NCI-H226 (cell line): ENCODE results near the gene PAPLN.
A peak's percentile ranks its signal among the peaks of the same experiment; 100 is the strongest.

Experiments
- DNase-seq: peaks from one replicate; pipeline ENCODE4 v3.0.0-alpha.2; 2015

PAPLN gene

DNA sequence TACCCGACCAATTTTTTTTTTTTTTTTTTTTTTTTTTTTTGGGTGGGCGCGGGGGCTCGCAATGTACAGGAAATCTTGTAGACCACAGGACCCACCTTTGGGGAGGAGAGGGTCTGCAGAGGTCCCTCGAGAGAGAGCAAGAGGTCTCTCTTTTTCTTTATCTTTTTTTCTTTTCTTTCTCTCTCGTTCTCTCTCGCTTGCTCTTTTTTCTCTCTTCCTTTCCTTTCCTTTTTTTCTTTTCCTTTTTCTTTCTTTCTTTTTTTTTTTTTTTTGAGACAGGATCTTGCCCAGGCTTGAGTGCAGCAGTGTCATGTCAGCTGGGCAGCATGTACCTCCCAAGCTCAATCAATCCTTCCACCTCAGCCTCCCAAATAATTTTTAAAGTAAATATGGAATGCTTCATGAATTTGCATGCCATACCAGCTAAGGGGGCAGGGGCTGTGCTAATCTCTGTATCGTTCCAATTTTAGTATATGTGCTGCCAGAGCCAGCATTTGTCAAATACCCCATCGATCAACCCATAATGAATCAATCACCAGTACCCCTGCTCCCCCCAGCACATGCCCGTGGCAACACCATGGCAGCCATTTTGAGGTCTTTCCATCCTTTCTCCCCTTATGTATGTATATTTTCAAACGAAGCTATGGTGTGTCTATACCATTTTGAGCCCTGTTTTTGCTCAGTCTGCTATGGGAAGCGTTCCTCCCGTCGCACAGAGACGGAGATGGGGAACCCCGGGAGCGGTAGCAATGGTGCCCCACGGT is 9.3 kb downstream of the PAPLN start:
- DNase-seq, result no peak

DNA sequence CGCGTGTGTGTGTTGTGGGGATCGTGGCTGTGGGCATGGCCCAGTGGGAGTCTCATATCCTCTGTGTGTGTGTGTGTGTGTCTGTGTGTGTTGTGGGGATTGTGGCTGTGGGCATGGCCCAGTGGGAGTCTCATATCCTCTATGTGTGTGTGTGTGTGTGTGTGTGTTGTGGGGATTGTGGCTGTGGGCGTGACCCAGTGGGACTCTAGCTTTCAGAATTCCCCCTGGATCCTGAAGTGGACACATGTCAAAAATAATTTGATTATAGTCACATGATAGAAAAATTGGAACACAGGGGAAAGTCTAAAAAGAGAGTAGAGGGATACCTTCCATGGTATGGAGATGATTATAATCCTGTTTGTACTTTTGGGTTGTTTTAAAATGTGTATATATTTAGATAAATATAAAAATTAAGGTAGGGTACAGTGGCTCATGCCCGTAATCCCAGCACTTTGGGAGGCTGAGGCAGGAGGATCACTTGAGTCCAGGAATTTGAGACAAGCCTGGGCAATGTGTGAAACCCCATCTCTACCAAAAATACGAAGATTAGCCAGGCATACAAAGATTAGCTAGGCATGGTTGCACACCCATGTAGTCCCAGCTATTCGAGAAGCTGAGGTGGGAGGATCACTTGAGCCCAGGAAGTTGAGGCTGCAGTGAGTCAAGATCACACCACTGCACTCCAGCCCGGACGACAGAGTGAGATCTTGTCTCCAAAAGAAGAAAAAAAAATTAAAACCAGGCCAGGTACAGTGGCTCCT is 11.0 kb downstream of the PAPLN start:
- peak; percentile 69 for DNase-seq

DNA sequence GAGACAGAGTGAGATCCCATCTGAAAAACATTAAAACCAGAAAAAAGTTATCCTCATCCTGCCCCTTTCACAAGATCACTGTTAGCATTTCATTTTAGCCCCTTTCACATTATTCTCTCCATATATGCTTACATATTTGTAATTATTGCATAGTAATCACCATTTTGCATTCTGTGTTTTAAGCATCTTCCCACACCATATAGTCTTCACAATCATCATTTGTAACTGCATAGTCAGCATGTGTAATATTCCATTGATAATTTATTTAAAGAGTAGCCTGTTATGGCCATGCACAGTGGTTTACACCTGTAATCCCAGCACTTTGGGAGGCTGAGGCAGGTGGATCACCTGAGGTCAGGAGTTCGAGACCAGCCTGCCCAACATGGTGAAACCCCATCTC is 11.8 kb downstream of the PAPLN start:
- no peak for DNase-seq

DNA sequence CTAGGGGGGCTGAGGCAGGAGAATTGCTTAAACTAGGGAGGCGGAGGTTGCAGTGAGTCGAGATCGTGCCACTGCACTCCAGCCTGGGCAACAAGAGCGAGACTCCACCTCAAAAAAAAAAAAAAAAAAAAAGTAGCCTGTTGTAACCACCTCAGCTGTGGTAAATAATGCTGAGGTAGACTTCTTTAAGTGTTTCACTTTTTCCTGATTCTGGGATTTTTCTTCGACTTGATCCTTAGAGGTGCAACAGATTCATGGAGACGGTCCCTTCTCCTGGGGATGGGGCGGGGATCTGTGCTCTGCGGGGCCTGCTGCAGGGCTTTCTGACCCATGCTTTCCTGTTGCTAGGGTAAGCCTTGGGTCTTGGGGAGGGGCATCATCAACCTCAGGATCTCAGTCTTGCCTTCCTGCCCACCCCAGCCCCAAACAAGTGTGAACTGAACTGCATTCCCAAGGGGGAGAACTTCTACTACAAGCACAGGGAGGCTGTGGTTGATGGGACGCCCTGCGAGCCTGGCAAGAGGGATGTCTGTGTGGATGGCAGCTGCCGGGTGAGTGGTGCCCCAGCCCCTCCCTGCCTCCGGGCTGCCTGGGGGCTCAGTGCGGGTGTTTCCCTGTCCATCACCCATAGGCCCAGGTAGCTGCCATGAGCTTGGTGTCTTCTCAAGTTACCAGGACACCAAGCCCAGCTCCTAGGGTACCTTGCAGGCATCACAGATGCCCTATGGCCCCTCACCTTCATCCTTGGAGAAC is 12.4 kb downstream of the PAPLN start:
- no peak for DNase-seq

DNA sequence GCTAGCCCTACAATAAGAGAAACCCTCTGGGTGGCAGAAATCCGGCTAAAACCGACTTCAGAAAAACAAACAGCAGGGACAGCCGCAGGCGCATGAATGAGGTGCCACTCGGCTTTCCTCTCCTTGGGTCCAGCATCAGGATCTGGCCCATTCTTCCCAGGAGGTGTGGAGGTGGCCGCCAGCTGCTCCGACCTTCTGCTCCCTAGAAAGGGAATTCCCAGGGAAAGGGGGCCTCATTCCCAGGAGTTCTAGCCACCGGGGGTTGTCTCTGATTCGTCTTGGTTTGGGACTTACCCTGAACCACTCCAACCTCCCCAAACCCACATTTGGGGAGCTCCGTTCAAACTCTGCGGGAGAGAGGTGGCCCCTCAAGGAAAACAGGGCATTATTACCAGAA is 13.0 kb downstream of the PAPLN start:
- DNase-seq, result no peak

DNA sequence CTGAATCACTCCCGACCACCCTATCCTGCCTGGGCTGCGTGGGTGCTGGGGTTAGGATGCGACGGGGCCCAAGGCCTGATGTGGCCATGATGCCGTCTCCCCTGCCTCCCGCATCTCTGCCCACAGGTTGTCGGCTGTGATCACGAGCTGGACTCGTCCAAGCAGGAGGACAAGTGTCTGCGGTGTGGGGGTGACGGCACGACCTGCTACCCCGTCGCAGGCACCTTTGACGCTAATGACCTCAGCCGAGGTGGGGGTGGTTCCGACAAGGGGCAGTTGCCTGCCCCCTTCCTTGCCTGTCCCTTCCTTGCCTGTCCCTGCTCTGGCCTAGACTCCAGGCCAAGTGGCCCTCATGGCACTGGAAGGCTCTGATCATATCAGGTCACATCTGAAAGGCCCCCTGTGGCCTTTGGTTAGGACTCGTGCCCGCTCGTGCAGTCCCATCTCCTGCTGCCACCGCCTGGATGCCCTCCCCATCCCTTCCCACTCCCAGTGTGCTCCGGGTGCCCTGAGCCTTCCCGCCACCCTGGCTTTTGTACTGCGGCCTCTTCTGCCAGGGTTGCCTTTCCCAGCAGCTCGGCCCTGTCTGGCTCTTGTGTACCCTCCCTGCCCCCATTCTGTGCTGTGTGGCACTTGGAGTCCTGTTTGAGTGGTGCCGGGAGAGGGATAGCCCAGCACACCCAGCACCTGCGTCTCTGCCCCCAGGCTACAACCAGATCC is 13.6 kb downstream of the PAPLN start:
- DNase-seq, result no peak

DNA sequence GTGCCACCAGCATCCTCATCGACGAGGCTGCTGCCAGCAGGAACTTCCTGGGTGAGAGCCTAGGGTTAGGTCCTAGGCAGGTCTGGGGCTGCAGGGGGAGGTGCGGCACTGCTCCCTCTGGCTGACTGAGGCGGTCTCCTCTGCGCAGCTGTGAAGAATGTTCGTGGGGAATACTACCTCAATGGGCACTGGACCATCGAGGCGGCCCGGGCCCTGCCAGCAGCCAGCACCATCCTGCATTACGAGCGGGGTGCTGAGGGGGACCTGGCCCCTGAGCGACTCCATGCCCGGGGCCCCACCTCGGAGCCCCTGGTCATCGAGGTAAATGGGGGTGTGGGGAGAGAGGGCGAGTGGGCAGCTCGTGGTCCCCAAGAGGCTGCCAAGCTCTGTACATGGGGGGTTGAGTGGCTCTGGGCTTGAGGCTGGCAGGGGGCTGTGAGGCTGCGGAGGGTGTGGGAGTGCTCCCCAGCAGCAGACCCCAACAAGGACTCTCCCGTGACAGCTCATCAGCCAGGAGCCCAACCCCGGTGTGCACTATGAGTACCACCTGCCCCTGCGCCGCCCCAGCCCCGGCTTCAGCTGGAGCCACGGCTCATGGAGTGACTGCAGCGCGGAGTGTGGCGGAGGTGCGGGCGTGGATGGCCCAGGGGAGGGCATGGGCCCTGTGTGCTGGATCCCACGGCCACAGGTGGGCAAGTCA is 14.4 kb downstream of the PAPLN start:
- DNase-seq, result no peak

DNA sequence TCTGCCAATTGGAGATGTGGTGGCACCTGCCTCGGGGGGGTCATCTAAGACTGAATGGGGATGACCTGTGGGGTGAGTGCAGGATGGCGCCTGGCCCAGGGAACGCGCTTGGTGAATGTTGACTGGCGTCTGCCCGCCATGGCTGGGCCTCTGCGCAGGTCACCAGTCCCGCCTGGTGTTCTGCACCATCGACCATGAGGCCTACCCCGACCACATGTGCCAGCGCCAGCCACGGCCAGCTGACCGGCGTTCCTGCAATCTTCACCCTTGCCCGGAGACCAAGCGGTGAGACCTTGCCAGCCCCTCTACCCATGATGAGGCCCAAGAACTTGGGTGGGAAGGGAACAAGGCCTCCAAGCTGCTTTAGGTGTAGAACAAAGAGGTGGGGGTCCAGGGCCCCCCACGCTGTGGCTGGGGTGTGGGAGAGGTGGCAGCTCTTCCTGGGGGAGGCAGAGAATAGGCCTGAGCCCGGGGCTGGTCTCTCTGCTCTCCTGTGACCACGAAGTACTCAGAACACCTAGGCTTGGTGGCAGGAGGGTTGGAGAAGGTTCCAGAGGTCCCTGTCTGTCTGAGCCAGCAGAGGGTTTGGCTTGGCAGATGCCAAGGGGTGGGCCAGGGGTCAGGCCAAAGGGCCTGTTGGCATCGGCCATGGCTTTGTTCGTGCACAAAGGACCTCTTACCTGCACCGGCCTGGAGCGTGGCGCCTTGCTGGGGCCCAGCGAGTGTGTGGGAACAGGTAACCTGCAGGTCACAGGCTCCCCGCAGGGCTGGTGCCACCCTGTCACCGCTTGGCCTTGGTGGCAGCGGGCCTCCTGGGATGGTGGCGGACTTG is 15.4 kb downstream of the PAPLN start:
- no peak for DNase-seq

DNA sequence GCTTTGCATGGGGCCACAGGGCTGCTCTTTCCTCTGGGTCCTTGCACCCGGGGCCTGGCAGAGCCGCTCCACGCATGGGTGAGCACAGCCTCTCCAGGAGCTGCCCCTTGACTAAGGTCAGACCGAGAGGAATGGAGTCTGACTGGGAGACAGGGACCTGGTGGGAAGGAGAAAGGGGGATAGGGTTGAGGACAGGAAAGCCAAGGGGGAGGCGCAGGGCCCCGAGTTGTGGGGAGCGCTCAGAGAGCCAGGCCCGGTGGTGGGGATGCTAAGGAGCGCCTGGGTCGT is 16.0 kb downstream of the PAPLN start:
- DNase-seq, result no peak

DNA sequence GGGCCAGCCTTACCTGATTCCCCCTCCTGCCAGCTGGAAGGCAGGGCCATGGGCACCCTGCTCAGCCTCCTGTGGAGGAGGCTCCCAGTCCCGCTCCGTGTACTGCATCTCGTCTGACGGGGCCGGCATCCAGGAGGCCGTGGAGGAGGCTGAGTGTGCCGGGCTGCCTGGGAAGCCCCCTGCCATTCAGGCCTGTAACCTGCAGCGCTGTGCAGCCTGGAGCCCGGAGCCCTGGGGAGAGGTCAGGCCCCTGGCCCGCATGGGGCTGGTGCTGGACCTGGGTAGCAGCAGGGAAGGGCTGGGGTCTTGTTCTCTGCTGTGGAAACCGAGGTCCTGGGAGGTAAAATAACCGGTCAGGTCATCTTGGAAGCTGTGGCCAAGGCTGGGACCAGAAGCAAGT is 16.4 kb downstream of the PAPLN start:
- DNase-seq, result no peak

DNA sequence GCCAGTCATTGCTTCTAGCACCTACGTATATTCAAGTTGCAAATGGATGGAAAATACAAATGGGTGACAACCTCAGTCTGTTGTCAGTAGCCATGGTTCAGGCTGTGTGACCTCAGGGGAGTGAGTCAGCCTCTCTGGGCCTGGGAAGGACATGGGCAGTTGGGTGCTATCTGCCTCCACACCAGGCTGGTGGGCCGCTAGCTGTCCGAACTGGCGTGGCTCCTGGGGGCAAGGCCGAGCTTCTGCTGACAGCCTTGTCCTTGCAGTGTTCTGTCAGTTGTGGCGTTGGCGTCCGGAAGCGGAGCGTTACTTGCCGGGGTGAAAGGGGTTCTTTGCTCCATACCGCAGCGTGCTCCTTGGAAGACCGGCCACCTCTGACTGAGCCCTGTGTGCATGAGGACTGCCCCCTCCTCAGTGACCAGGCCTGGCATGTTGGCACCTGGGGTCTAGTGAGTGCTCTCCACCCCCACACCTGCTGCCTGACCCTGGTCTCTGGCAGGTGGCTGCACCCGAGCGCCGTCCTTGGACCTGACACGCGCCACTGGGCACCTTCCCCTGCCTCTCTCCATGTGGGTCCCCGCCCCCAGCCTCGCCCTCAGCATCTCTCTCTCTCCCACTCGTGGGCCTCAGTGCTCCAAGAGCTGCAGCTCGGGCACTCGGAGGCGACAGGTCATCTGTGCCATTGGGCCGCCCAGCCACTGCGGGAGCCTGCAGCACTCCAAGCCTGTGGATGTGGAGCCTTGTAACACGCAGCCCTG is 17.1 kb downstream of the PAPLN start:
- no peak for DNase-seq

DNA sequence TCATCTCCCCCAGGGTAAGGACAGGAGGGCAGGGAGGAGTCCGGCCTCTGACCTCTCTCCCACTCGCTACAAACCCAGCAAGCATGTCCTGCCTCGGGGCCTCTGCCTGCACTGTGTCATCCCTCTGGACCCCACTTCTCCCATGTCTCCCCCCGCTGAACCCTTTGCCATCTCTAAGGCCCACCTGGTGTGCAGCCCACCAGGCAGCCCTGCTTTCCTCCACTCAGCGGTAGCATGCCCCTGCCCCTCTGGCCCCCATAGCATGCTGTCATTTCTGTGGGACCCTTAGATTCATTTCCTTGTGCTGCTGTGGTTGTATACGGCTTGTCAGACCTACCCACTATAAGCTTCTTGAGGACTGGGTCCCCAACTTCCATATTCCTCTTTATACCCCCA is 17.7 kb downstream of the PAPLN start:
- no peak for DNase-seq

DNA sequence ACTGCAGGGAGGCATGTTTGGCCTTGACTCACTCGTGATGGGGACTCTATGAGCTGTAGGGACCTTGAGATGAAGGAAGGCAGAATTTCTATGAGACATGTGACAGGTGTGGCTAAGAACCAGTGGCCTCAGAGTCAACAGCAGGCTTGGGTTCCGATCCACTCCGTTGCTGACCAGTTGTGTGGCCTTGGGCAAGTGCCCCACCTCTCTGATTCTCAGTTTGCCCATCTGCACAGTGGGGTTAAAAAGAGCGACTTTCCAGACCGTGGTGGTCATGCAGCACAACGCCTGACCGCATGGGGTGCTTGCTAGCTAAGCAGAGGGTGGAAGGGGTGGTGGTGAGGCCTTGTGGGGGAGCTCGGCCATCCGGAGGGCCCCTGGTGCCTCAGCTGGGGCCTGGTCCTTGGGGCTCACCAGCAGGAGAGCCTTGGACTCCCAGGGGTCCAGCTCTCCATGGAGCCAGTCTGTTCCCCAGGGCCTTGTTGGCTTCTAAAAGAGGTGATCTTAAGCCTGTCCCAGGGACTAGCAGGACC is 18.5 kb downstream of the PAPLN start:
- no peak for DNase-seq

DNA sequence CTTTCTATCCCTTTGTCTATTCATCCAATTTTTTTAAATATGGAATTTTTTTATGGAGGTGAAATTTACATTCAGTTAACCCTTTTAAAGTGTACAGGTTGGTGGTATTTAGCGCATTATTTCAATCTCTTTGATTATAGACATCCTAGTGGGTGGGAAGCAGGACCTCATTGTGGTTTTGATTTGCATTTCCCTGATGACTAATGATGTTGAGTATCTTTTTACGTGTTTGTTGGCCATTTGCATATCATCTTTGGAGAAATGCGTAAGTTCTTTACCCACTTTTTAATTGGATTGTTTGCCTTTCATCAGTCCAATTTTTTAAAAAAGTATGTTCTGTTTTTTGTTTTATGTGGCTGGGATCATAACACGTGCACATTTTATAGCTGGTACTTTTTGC is 20.8 kb downstream of the PAPLN start:
- no peak for DNase-seq

DNA sequence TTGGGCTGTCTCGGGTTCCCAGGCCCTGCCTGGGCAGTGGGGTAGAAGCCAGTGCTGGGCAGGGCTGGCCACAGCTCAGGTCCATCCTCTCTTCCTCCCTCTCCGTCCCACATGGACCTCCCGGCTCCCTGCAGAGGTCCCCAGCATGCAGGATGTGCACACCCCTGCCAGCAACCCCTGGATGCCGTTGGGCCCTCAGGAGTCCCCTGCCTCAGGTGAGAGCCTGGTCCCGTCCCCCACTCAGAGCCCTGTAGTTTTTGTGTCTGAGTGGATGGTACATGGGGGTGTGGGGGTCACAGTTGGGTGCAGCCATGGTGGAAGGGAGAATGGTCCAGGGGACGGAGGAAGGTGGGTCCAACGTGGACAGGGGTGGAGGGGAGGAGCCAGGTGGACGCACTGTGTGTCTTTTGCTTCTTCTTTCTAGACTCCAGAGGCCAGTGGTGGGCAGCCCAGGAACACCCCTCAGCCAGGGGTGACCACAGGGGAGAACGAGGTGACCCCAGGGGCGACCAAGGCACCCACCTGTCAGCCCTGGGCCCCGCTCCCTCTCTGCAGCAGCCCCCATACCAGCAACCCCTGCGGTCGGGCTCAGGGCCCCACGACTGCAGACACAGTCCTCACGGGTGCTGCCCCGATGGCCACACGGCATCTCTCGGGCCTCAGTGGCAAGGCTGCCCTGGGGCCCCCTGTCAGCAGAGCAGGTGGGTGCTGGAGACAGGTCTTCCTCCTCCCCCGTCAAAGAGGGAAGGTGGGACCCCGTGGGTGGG is 21.7 kb downstream of the PAPLN start:
- no peak for DNase-seq

DNA sequence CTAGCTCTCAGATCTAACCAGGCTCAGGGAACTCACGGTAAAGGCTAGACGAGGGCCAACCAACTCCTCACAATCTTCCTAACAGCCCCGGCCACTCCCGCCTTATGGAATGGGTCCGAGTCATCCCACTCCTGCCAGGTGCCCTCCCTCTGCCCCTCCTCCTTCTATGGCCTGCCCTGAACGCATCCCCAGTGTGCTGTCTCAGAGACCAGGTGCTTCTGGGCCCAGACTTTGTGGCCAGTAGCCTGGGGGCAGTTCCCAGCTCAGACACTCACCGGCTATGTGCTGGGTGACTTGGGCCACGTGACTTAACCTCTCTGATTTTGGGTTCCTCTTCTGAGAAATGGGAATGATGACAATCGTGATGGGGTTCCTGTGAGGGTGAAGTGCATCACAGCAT is 22.5 kb downstream of the PAPLN start:
- DNase-seq, result no peak

DNA sequence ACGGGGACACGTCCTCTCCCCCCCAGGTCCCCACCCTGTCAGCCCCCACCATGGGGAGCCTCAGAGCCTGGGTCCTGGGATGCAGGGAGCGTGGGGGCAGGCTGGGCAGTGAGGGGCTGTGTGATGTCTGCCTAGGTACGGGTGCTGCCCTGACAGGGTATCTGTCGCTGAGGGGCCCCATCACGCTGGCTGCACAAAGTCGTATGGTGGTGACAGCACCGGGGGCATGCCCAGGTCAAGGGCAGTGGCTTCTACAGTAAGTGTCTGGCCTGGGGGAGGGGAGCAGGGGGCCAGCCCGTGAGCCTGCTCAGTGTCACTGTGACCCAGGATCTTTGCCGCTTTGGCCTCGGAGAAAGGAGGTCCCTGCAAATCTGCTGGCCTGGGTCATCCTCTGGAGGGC is 23.3 kb downstream of the PAPLN start:
- DNase-seq, result no peak

DNA sequence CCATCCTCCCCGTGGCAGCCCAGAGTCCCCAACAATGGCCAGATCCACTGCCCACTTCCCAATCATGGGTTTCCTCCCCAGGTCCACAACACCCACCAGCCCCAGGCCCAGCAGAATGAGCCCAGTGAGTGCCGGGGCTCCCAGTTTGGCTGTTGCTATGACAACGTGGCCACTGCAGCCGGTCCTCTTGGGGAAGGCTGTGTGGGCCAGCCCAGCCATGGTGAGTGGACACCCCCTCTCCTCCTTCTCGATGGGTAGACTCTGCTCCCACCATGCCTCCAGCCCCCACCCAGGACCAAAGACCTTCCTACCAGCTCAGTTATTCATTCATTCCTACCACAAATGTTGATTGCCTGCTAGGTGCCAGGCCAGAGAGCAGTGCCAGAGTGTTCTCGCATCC is 23.8 kb downstream of the PAPLN start:
- DNase-seq, result no peak

DNA sequence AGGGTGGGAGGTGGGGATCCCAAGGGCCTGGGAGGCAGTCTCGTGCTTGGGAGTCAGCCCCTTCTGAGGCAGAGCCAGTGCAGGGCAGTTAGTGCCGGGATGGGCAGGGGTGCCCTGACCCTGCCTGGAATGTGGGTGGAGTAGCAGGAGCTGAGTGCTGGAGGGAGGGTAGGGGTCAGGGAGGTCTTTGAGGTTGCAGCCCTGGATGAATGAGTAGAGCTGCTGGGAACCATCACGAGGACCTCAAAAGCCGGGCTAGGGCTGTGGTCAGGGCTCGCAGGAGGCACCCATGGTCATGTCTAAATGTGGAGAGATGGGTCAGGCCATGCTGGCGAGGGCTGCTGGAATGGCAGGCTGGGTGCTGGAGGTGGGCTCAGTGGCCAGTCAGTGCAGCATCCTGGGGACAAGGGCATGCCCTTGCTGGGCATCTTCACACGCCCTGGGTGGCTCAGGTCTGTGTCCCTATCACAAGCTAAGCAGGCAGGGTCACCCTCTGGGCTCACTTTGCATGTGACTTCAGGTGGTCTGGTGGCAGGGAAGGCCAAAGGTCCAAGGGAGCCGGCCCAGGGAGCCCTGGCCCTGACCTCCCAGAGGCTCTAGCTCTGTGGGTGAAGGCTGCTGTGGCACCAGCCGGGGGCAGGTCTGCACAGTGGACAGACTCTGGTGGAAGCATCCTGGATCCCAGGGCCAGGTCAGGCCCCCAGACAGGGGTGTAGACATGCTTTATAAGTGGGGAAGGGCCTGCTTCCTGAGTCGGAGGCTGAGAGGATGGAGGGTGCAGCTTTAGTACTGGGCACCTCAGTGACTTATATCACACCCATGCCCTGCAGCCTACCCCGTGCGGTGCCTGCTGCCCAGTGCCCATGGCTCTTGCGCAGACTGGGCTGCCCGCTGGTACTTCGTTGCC is 24.5 kb downstream of the PAPLN start:
- no peak for DNase-seq
